ENCODE measurements around the gene MYO18A.

Gene MYO18A

GRCh38 chr17:29073045-29073444 lies 107.2 kb downstream of the MYO18A start:
- no peak for DNase-seq

GRCh38 chr17:29071303-29071702 lies 108.9 kb downstream of the MYO18A start:
- no peak for DNase-seq

- DNase-seq: no peak
Observed at GRCh38 chr17:29070781-29071180, 109.4 kb downstream of the MYO18A start.

GRCh38 chr17:29070308-29070707 lies 109.9 kb downstream of the MYO18A start:
- DNase-seq: no peak

GRCh38 chr17:29069526-29070041 lies 110.6 kb downstream of the MYO18A start:
- no peak for DNase-seq

GRCh38 chr17:29068818-29069217 lies 111.4 kb downstream of the MYO18A start:
- no peak for DNase-seq

GRCh38 chr17:29066606-29067005 lies 113.6 kb downstream of the MYO18A start:
- no peak for DNase-seq

GRCh38 chr17:29066047-29066446 lies 114.2 kb downstream of the MYO18A start:
- DNase-seq: no peak

- no peak for DNase-seq
Observed at GRCh38 chr17:29063992-29064391, 116.2 kb downstream of the MYO18A start.

GRCh38 chr17:29062215-29062614 lies 118.0 kb downstream of the MYO18A start:
- DNase-seq: no peak

- DNase-seq: no peak
Observed at GRCh38 chr17:29061036-29061435, 119.2 kb downstream of the MYO18A start.

GRCh38 chr17:29060475-29060874 lies 119.7 kb downstream of the MYO18A start:
- no peak for DNase-seq

- DNase-seq: no peak
Observed at GRCh38 chr17:29059281-29059680, 120.9 kb downstream of the MYO18A start.

GRCh38 chr17:29058391-29058790 lies 121.8 kb downstream of the MYO18A start:
- no peak for DNase-seq

- no peak for DNase-seq
Observed at GRCh38 chr17:29057361-29057760, 122.8 kb downstream of the MYO18A start.

- no peak for DNase-seq
Observed at GRCh38 chr17:29054835-29055234, 125.4 kb downstream of the MYO18A start.

- DNase-seq: no peak
Observed at GRCh38 chr17:29051731-29052130, 128.5 kb downstream of the MYO18A start.

- DNase-seq: no peak
Observed at GRCh38 chr17:29051194-29051593, 129.0 kb downstream of the MYO18A start.

- DNase-seq: no peak
Observed at GRCh38 chr17:29050176-29050575, 130.0 kb downstream of the MYO18A start.

GRCh38 chr17:29049541-29050145 lies 130.6 kb downstream of the MYO18A start:
- no peak for DNase-seq

GRCh38 chr17:29048440-29049368 lies 131.5 kb downstream of the MYO18A start:
- DNase-seq: no peak

- no peak for DNase-seq
Observed at GRCh38 chr17:29046473-29046839, 133.7 kb downstream of the MYO18A start.

GRCh38 chr17:29045734-29046472 lies 134.3 kb downstream of the MYO18A start:
- no peak for DNase-seq

Measured in activated CD8-positive, alpha-beta memory T cell treated with anti-CD3 and anti-CD28 coated beads, Interleukin-2, amount 50 U/mL, for 48 hours (primary cell).